Measurements from ENCODE around the gene LILRB3. TPM values are rescaled to one million over a fixed set of nuclear protein-coding genes. Genes with fewer than 3 reads are reported as not detected.
A peak's percentile ranks its signal among the peaks of the same experiment; 100 is the strongest.
"Not testable (repeated sequence)": the region's sequence is repeated elsewhere in the genome, so short reads cannot be mapped to it uniquely, and the experiment has no call there.

LILRB3 gene
- total RNA-seq, 1 donor from 2014 or later, result not detected

GRCh38 chr19:54172471-54173358, 50.1 kb downstream of the LILRB3 start, which contains the start of gene TMC4:
TSS of gene TMC4 (minus strand) at chr19:54173160. CDS start at chr19:54173117, 43 bp downstream.
- peaks cover 14% of the 10 kb centered on the region for H3K4me1 Mint-ChIP-seq (ENCODE audit: unreplicated experiment)
- H3K27ac Mint-ChIP-seq (ENCODE audit: unreplicated experiment), result peak within 1 kb of the TSS; percentile 80
- H3K4me3 Mint-ChIP-seq (ENCODE audit: unreplicated experiment), result peak within 1 kb of the TSS; percentile 5
- H3K27me3 Mint-ChIP-seq (ENCODE audit: unreplicated experiment), result no peaks in the 10 kb centered on the region
- no peaks in the 10 kb centered on the region for H3K36me3 Mint-ChIP-seq (ENCODE audit: unreplicated experiment)
- no peak for TF ChIP-seq CTCF (IDR thresholded peaks at IDR 0.05)
- H3K9me3 Mint-ChIP-seq (ENCODE audit: unreplicated experiment), result no peaks in the 10 kb centered on the region
- DNase-seq (ENCODE audit: extremely low spot score, unreplicated experiment), result no peak

GRCh38 chr19:54171736-54172431, 50.9 kb downstream of the LILRB3 start:
- H3K4me1 Mint-ChIP-seq (ENCODE audit: unreplicated experiment), result peaks cover 14% of the 10 kb centered on the region
- H3K4me3 Mint-ChIP-seq (ENCODE audit: unreplicated experiment); H3K9me3 Mint-ChIP-seq (ENCODE audit: unreplicated experiment); H3K27me3 Mint-ChIP-seq (ENCODE audit: unreplicated experiment); H3K27ac Mint-ChIP-seq (ENCODE audit: unreplicated experiment); DNase-seq (ENCODE audit: extremely low spot score, unreplicated experiment); H3K36me3 Mint-ChIP-seq (ENCODE audit: unreplicated experiment): not testable (repeated sequence)

DNA sequence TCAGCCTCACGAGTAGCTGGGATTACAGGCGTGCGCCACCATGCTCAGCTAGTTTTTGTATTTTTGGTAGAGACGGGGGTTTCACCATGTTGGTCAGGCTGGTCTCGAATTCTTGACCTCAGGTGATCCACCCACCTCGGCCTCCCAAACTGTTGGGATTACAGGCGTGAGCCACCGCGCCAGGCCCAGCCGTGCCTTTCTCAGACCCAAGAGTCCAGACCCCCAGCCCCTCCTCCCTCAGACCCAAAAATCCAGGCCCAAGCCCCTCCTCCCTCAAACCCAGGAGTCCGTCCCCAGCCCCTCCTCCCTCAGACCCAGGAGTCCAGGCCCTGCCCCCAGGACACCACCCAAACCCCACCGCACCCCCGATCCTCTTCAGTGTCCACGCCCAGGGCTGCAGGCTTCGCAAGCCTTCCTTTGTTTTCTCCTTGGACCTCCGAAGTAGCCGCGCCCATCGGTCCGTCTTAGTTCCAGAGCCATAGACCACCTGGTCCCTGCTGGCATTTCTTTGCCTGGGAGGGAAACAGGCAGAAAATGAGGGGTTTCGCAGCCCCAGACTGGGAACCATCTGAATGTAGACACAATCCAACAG, 53.6 kb downstream of the LILRB3 start:
- peaks cover 16% of the 10 kb centered on the region for H3K4me1 Mint-ChIP-seq (ENCODE audit: unreplicated experiment)
- no peaks in the 10 kb centered on the region for H3K27me3 Mint-ChIP-seq (ENCODE audit: unreplicated experiment)
- H3K4me3 Mint-ChIP-seq (ENCODE audit: unreplicated experiment), result no peak overlapping the region

GRCh38 chr19:54168174-54168917, 54.5 kb downstream of the LILRB3 start:
- H3K4me1 Mint-ChIP-seq (ENCODE audit: unreplicated experiment), result peaks cover 17% of the 10 kb centered on the region
- no peaks in the 10 kb centered on the region for H3K36me3 Mint-ChIP-seq (ENCODE audit: unreplicated experiment)
- peak; percentile 98 for DNase-seq (ENCODE audit: extremely low spot score, unreplicated experiment)
- H3K9me3 Mint-ChIP-seq (ENCODE audit: unreplicated experiment), result no peaks in the 10 kb centered on the region
- H3K27me3 Mint-ChIP-seq (ENCODE audit: unreplicated experiment), result no peaks in the 10 kb centered on the region
- peak; percentile 83 for TF ChIP-seq CTCF (IDR thresholded peaks at IDR 0.05)
- no peak overlapping the region for H3K4me3 Mint-ChIP-seq (ENCODE audit: unreplicated experiment)
- no peak overlapping the region for H3K27ac Mint-ChIP-seq (ENCODE audit: unreplicated experiment)

More for the DNA sequence above, 53.6 kb downstream of the LILRB3 start:
- Mint-ChIP-seq H3K27ac (ENCODE audit: unreplicated experiment) (no peak overlapping the region), H3K36me3 (ENCODE audit: unreplicated experiment) (no peaks in the 10 kb centered on the region), H3K9me3 (ENCODE audit: unreplicated experiment) (no peaks in the 10 kb centered on the region)
- TF ChIP-seq CTCF (IDR thresholded peaks at IDR 0.05), result no peak
- DNase-seq (ENCODE audit: extremely low spot score, unreplicated experiment), result no peak

Other genes starting within 250 kb of the LILRB3 start
- gene CACNG6, start 231.4 kb downstream of the LILRB3 start, total RNA-seq, result not detected in 2 replicates
- gene VSTM1, start 159.1 kb downstream of the LILRB3 start, total RNA-seq, result not detected in 2 replicates
- gene TARM1, start 141.6 kb downstream of the LILRB3 start, total RNA-seq, result not detected in 2 replicates
- 0.32 and 0.47 TPM in 2 replicates for gene OSCAR, start 122.2 kb downstream of the LILRB3 start, total RNA-seq
- 114 and 132 TPM in 2 replicates for gene NDUFA3, start 120.2 kb downstream of the LILRB3 start, total RNA-seq
- gene TFPT, start 107.3 kb downstream of the LILRB3 start, total RNA-seq, result 28.1 and 29.4 TPM in 2 replicates
- 68.4 and 68.9 TPM in 2 replicates for gene PRPF31, start 107.3 kb downstream of the LILRB3 start, total RNA-seq
- gene CNOT3, start 85.2 kb downstream of the LILRB3 start, total RNA-seq, result 47.1 and 50.5 TPM in 2 replicates
- 5.6 and 7.1 TPM in 2 replicates for gene LENG1, start 63.3 kb downstream of the LILRB3 start, total RNA-seq
- 2.0 and 2.7 TPM in 2 replicates for gene TMC4, start 49.8 kb downstream of the LILRB3 start, total RNA-seq
- gene MBOAT7, start 33.4 kb downstream of the LILRB3 start, total RNA-seq, result 81.8 and 85.2 TPM in 2 replicates
- gene TSEN34, start 31.7 kb downstream of the LILRB3 start, total RNA-seq, result 51.1 and 53.7 TPM in 2 replicates
- gene RPS9, start 22.1 kb downstream of the LILRB3 start, total RNA-seq, result 1,011 TPM in 2 replicates
- not detected in 2 replicates for gene LILRA6, start 19.8 kb upstream of the LILRB3 start, total RNA-seq
- not detected in 2 replicates for gene LILRB5, start 34.3 kb upstream of the LILRB3 start, total RNA-seq
- gene LILRB2, start 58.1 kb upstream of the LILRB3 start, total RNA-seq, result not detected in 2 replicates
- not detected in 2 replicates for gene LILRA5, start 90.2 kb upstream of the LILRB3 start, total RNA-seq
- gene LILRA4, start 116.2 kb upstream of the LILRB3 start, total RNA-seq, result not detected in 2 replicates
- not detected in 2 replicates for gene LAIR1, start 141.9 kb upstream of the LILRB3 start, total RNA-seq
- gene TTYH1, start 192.5 kb upstream of the LILRB3 start, total RNA-seq, result not detected in 2 replicates
- 145 and 192 TPM in 2 replicates for gene LENG8, start 226.2 kb upstream of the LILRB3 start, total RNA-seq
- 11.0 and 11.1 TPM in 2 replicates for gene LENG9, start 240.8 kb upstream of the LILRB3 start, total RNA-seq